Small intestine (tissue), 7 donors: Measurements from ENCODE around the gene TTC23. TPM values are rescaled to one million over a fixed set of nuclear protein-coding genes. Genes with fewer than 3 reads are reported as not detected.
A peak's percentile ranks its signal among the peaks of the same experiment; 100 is the strongest.

Source experiments
- DNase-seq, 2 donors: peaks; one replicate each; pipeline versions ENCODE4 v3.0.0 to v3.0.0-alpha.2; 2013
- FAIRE-seq: peaks from 2 replicates; lab custom pipeline; 2012; peaks lifted over from hg19 to GRCh38; lab: Jason Lieb, UNC
- H3K27ac ChIP-seq, 3 donors: one replicate each; pipeline ENCODE4 v1.5.1; 2013; ENCODE audit warnings: low read length in 2 of 3, mild to moderate bottlenecking in 2 of 3, control low read depth in 1 of 3, inconsistent platforms in 1 of 3, low read depth in 1 of 3, moderate library complexity in 1 of 3
- H3K27me3 ChIP-seq, 3 donors: one replicate each; pipeline ENCODE4 v1.6.1; 2013; ENCODE audit warnings: low read length in 3 of 3, inconsistent platforms in 1 of 3; ENCODE audit not compliant: control insufficient read depth in 3 of 3, insufficient read depth in 3 of 3
- H3K36me3 ChIP-seq, 3 donors: one replicate each; pipeline ENCODE4 v1.6.1; 2013; ENCODE audit warnings: low read length in 3 of 3, inconsistent platforms in 1 of 3, low read depth in 1 of 3, mild to moderate bottlenecking in 1 of 3, moderate library complexity in 1 of 3; ENCODE audit not compliant: control insufficient read depth in 3 of 3, insufficient read depth in 2 of 3
- H3K4me1 ChIP-seq, 3 donors: one replicate each; pipeline ENCODE4 v1.6.1; 2013; ENCODE audit warnings: low read length in 2 of 3, inconsistent platforms in 1 of 3, low read depth in 1 of 3, mild to moderate bottlenecking in 1 of 3, moderate library complexity in 1 of 3; ENCODE audit not compliant: control insufficient read depth in 3 of 3, insufficient read depth in 2 of 3
- H3K4me3 ChIP-seq, 3 donors: one replicate each; pipeline ENCODE4 v1.5.1; 2013; ENCODE audit warnings: low read length in 3 of 3, control low read depth in 1 of 3, inconsistent platforms in 1 of 3, low read depth in 1 of 3, mild to moderate bottlenecking in 1 of 3, moderate library complexity in 1 of 3
- H3K9me3 ChIP-seq, 2 donors: one replicate each; pipeline ENCODE4 v1.6.1; 2013; ENCODE audit warnings: low read depth in 1 of 2, low read length in 1 of 2; ENCODE audit not compliant: control insufficient read depth in 2 of 2, insufficient read depth in 1 of 2
- WGBS, 3 donors: extraction: QIAGEN DNeasy Blood & Tissue Kit; methylation state at CpG; one replicate each; pipeline ENCODE4 v1.1.7; 2013; 5-methylcytosine and 5-hydroxymethylcytosine counted together
- polyA plus RNA-seq, 4 donors: library from polyadenylated mRNA; stranded (reverse) in 3 of 4; unstranded in 1 of 4; fragments of 200-250 nt in 3 of 4; fragments of 120-200 nt in 1 of 4; gene quantifications; one replicate each; pipeline versions ENCODE4 v1.2.1 to v1.2.3, GENCODE V29; 2013
- donor health status: healthy with polysubstance abuse.
- donor health status: control.
- donor health status: control.
- donor health status: Bipolar disorder and iron deficiency.
- donor health status: healthy.

The TTC23 gene
- polyA plus RNA-seq, 4 donors: 3.6 to 17.2 (median 6.3) TPM

GRCh38 chr15:99228120-99228770 lies 21.1 kb downstream of the TTC23 start:
- H3K4me3 ChIP-seq: no peak overlapping the region

GRCh38 chr15:99226802-99227201 lies 22.6 kb downstream of the TTC23 start:
- 64 to 86% (median 64%) methylated on average over 3 of the region's 3 CpGs for WGBS, 3 donors
- no peak for FAIRE-seq
- Histone ChIP-seq H3K4me1 (no peaks in the 10 kb centered on the region), H3K27me3 (no peaks in the 10 kb centered on the region), H3K36me3 (peaks cover 0 to 16% (median 2%) of the 10 kb centered on the region in 3 donors), H3K27ac (no peak overlapping the region), H3K4me3 (no peak overlapping the region), H3K9me3 (no peaks in the 10 kb centered on the region)
- no peak for DNase-seq

More at GRCh38 chr15:99228120-99228770, 21.1 kb downstream of the TTC23 start:
- WGBS, 3 donors: 71 to 93% (median 76%) methylated on average over 3 of the region's 3 CpGs
- DNase-seq (no peak), FAIRE-seq (no peak)
- Histone ChIP-seq H3K27me3 (no peaks in the 10 kb centered on the region), H3K4me1 (no peaks in the 10 kb centered on the region), H3K36me3 (peaks cover 0 to 14% (median 2%) of the 10 kb centered on the region in 3 donors), H3K27ac (no peak overlapping the region), H3K9me3 (no peaks in the 10 kb centered on the region)

GRCh38 chr15:99224372-99225214 lies 24.8 kb downstream of the TTC23 start:
- no peaks in the 10 kb centered on the region for H3K4me1 ChIP-seq
- no peak for DNase-seq
- H3K36me3 ChIP-seq: peaks cover 0 to 23% (median 2%) of the 10 kb centered on the region in 3 donors
- no peaks in the 10 kb centered on the region for H3K27me3 ChIP-seq
- no peak overlapping the region for H3K27ac ChIP-seq
- 91 to 96% (median 95%) methylated on average over 6 of the region's 6 CpGs for WGBS, 3 donors
- no peak overlapping the region for H3K4me3 ChIP-seq
- no peak for FAIRE-seq
- H3K9me3 ChIP-seq: no peaks in the 10 kb centered on the region

GRCh38 chr15:99213187-99213811 lies 36.1 kb downstream of the TTC23 start:
- H3K27ac ChIP-seq: no peak overlapping the region
- 0 to 10% (median 5%) methylated on average over 1 of the region's 1 CpG for WGBS, 3 donors
- FAIRE-seq: peak; percentile 67
- no peaks in the 10 kb centered on the region for H3K9me3 ChIP-seq
- H3K4me3 ChIP-seq: no peak overlapping the region
- H3K27me3 ChIP-seq: no peaks in the 10 kb centered on the region
- peaks cover 0 to 10% (median 1%) of the 10 kb centered on the region in 3 donors for H3K36me3 ChIP-seq
- DNase-seq: peak; percentile 68 to 76
- no peaks in the 10 kb centered on the region for H3K4me1 ChIP-seq

- Histone ChIP-seq H3K36me3 (peaks cover 0 to 8% (median 1%) of the 10 kb centered on the region in 3 donors), H3K9me3 (no peaks in the 10 kb centered on the region), H3K4me3 (no peak overlapping the region), H3K4me1 (no peaks in the 10 kb centered on the region), H3K27ac (no peak overlapping the region), H3K27me3 (no peaks in the 10 kb centered on the region)
- FAIRE-seq: no peak
- WGBS, 3 donors: 89 to 93% (median 92%) methylated on average over 7 of the region's 7 CpGs
- DNase-seq: no peak
Measured at GRCh38 chr15:99212406-99212805, 37.0 kb downstream of the TTC23 start.

- H3K9me3 ChIP-seq: no peaks in the 10 kb centered on the region
- no peak for FAIRE-seq
Measured at GRCh38 chr15:99211926-99212325, 37.5 kb downstream of the TTC23 start.

DNA sequence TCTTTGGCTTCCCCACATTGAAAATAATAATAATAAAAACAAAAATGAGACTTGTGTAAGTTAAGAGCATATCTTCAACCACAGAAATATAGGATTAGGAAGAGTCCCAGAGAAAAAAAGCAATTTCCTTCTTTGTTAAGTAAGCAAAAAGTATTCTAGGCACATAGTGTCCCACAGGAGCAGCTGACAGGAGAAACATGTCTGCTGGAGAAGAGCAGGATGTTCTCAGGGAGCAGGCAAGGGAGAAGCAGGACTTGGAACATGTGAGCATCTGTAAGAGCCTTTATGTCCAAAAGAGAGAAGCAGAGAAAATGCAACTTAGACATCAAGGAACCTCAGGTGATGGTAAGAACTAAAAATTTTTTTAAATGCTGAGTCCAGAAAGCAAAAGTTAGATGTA lies 39.0 kb downstream of the TTC23 start:
- Histone ChIP-seq H3K4me3 (no peak overlapping the region), H3K9me3 (no peaks in the 10 kb centered on the region), H3K27ac (no peak overlapping the region), H3K36me3 (peaks cover 0 to 8% (median 1%) of the 10 kb centered on the region in 3 donors), H3K4me1 (no peaks in the 10 kb centered on the region), H3K27me3 (no peaks in the 10 kb centered on the region)
- no peak for DNase-seq
- FAIRE-seq: no peak

More at GRCh38 chr15:99211926-99212325, 37.5 kb downstream of the TTC23 start:
- peaks cover 0 to 10% (median 1%) of the 10 kb centered on the region in 3 donors for H3K36me3 ChIP-seq
- no peaks in the 10 kb centered on the region for H3K4me1 ChIP-seq
- DNase-seq: no peak
- 77 to 86% (median 80%) methylated on average over 4 of the region's 4 CpGs for WGBS, 3 donors
- no peak overlapping the region for H3K4me3 ChIP-seq
- H3K27ac ChIP-seq: no peak overlapping the region
- H3K27me3 ChIP-seq: no peaks in the 10 kb centered on the region

GRCh38 chr15:99209326-99209725 lies 40.1 kb downstream of the TTC23 start:
- Histone ChIP-seq H3K9me3 (no peaks in the 10 kb centered on the region), H3K4me1 (no peaks in the 10 kb centered on the region), H3K27me3 (no peaks in the 10 kb centered on the region), H3K27ac (no peak overlapping the region), H3K36me3 (peaks cover 0 to 6% (median 1%) of the 10 kb centered on the region in 3 donors), H3K4me3 (no peak overlapping the region)
- 79 to 100% (median 84%) methylated on average over 2 of the region's 2 CpGs for WGBS, 3 donors
- DNase-seq (no peak), FAIRE-seq (no peak)
